ENCODE data around the gene TMEM33. TPM values are rescaled to one million over a fixed set of nuclear protein-coding genes. Genes with fewer than 3 reads are reported as not detected.
A peak's percentile ranks its signal among the peaks of the same experiment; 100 is the strongest.

TMEM33 gene
- total and polyA plus RNA-seq, 2 of the 8 experiments (the other 6 are each of a cell fraction or from before 2014, with no cell fraction given) = 72.5 to 94.4 TPM

DNA sequence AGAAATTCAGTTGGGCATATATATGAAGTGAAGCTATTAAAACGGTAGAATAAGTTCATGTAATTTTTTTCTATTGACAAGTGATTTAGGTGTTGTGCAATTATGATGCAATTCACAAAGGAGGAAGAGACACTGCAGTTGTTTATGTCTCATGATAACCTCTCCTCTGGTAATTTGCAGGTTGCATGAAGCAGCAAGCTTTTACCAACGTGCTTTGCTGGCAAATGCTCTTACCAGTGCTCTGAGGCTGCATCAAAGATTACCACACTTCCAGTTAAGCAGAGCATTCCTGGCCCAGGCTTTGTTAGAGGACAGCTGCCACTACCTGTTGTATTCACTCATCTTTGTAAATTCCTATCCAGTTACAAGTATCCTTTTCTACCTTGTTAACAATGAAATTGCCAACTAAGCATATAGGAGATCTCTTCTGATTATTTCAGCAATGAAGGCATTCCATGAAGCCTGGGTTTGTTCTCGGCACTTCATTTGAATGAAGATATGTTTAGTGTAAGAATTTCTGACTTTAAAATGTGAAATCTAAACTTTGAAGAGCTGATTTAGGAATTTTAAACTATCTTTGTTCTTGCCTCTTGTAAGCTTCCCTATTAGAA is 3.9 kb downstream of the TMEM33 start:
- Histone ChIP-seq H3K79me1 (ENCODE audit: low read depth, low read length) (peaks cover 4% of the 10 kb centered on the region; the same call in 1 of the 2 replicates), H3K36me3 (ENCODE audit: control insufficient read depth in 2 of 4, insufficient read depth in 4 of 4, low read length in 3 of 4) (peaks cover 0 to 49% (median 11%) of the 10 kb centered on the region in 4 experiments; a peak in 5 of 8 replicates), H2BK12ac (ENCODE audit: low read depth, low read length) (no peak overlapping the region), H2AK5ac (ENCODE audit: low read depth, low read length) (no peak overlapping the region), H2BK120ac (replicated peaks; ENCODE audit: low read depth, low read length) (no peak overlapping the region), H3K18ac (ENCODE audit: extremely low read depth, low read length) (no peak overlapping the region), H3K23me2 (ENCODE audit: low read depth, low read length) (peaks cover 4% of the 10 kb centered on the region; the same call in 1 of the 2 replicates), H3K4me3 (ENCODE audit: extremely low read depth in 1 of 4, insufficient read depth in 2 of 4, low read depth in 3 of 4, low read length in 4 of 4) (no peak overlapping the region), H4K20me1 (replicated peaks in 1 of 2; ENCODE audit: control insufficient read depth in 1 of 2, insufficient read depth in 2 of 2, low read length in 2 of 2) (peaks cover 0 to 2% of the 10 kb centered on the region in 2 experiments), H3K23ac (ENCODE audit: insufficient read length) (no peak overlapping the region), H3K4me1 (replicated peaks in 1 of 4; ENCODE audit: control insufficient read depth in 3 of 4, insufficient read depth in 4 of 4, low read length in 3 of 4) (peaks cover 0 to 6% (median 2%) of the 10 kb centered on the region in 4 experiments; a peak in 3 of 7 replicates), H3K56ac (replicated peaks; ENCODE audit: insufficient read length, low read depth, low read length) (no peak overlapping the region), H4K8ac (ENCODE audit: extremely low read depth, insufficient read depth, low read length) (no peak overlapping the region), H2BK15ac (ENCODE audit: low read length) (no peak overlapping the region), H2BK20ac (ENCODE audit: low read length) (no peak overlapping the region), H3K9me3 (ENCODE audit: insufficient read depth in 2 of 2, low read depth in 1 of 2, low read length in 1 of 2) (no peaks in the 10 kb centered on the region), H3K14ac (ENCODE audit: insufficient read length) (no peak overlapping the region), H3K27ac (ENCODE audit: low read depth, low read length) (no peak overlapping the region), H3K79me2 (ENCODE audit: control insufficient read depth in 1 of 2, insufficient read depth in 2 of 2, low read length in 2 of 2) (peaks cover 6 to 64% of the 10 kb centered on the region in 2 experiments), H2AFZ (ENCODE audit: low read length) (no peak overlapping the region), H3K4me2 (ENCODE audit: insufficient read depth in 1 of 2, low read depth in 2 of 2, low read length in 2 of 2) (no peak overlapping the region), H3K4ac (replicated peaks; ENCODE audit: insufficient read length, low read depth, low read length) (no peak overlapping the region), H3K27me3 (replicated peaks in 1 of 4; ENCODE audit: control insufficient read depth in 3 of 4, extremely low read depth in 1 of 4, insufficient read depth in 3 of 4, low read length in 3 of 4) (no peaks in the 10 kb centered on the region), H4K5ac (ENCODE audit: insufficient read length, low read depth, low read length) (no peak overlapping the region), H4K91ac (replicated peaks; ENCODE audit: insufficient read length, low read length) (no peak overlapping the region), H2BK5ac (ENCODE audit: low read depth, low read length) (no peak overlapping the region), H3K9ac (replicated peaks in 1 of 4; ENCODE audit: extremely low read depth in 1 of 4, low read depth in 3 of 4, low read length in 3 of 4) (no peak overlapping the region)
- POLR2A ChIA-PET (ENCODE audit: partially characterized antibody) = interaction anchor here (1.0 kb wide), 1 partner anchor 20 kb away, joined by 3 read pairs; no protein-coding TSS in a partner anchor
- TF ChIP-seq, protein P1, sequence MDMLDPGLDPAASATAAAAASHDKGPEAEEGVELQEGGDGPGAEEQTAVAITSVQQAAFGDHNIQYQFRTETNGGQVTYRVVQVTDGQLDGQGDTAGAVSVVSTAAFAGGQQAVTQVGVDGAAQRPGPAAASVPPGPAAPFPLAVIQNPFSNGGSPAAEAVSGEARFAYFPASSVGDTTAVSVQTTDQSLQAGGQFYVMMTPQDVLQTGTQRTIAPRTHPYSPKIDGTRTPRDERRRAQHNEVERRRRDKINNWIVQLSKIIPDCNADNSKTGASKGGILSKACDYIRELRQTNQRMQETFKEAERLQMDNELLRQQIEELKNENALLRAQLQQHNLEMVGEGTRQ (IDR thresholded peaks at IDR 0.05; ENCODE audit: low read length) = no peak
- peak; percentile 41; the same call in 1 of the 2 replicates for TF ChIP-seq MAFK (IDR thresholded peaks at IDR 0.05; ENCODE audit: low read depth, low read length)
- TF ChIP-seq, protein P2, sequence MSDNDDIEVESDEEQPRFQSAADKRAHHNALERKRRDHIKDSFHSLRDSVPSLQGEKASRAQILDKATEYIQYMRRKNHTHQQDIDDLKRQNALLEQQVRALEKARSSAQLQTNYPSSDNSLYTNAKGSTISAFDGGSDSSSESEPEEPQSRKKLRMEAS (IDR thresholded peaks at IDR 0.05) = no peak
- CTCF ChIA-PET (ENCODE audit: partially characterized antibody) = interaction anchor here (1.0 kb wide), 1 partner anchor 18 kb away, joined by 4 read pairs; no protein-coding TSS in a partner anchor
- no peak for DNase-seq (ENCODE audit: low read depth in 1 of 2, low spot score in 2 of 2)
- no peak for FAIRE-seq
- WGBS, 2 experiments (ENCODE audit: extremely low coverage in 1 of 2, insufficient coverage in 1 of 2, insufficient read length in 1 of 2, insufficient replicate concordance in 2 of 2, low coverage in 1 of 2, low lambda C conversion rate in 2 of 2, missing lambda C conversion rate in 1 of 2) = 87% methylated on average over 3 of the region's 3 CpGs; no CpG with 5 or more reads in 1 of the 2 experiments

All from H1 (cell line).